ENCODE measurements around the gene WNT11. TPM values are rescaled to one million over a fixed set of nuclear protein-coding genes. Genes with fewer than 3 reads are reported as not detected.

The WNT11 gene
- total RNA-seq, 1 experiment from 2014 or later: not detected

DNA sequence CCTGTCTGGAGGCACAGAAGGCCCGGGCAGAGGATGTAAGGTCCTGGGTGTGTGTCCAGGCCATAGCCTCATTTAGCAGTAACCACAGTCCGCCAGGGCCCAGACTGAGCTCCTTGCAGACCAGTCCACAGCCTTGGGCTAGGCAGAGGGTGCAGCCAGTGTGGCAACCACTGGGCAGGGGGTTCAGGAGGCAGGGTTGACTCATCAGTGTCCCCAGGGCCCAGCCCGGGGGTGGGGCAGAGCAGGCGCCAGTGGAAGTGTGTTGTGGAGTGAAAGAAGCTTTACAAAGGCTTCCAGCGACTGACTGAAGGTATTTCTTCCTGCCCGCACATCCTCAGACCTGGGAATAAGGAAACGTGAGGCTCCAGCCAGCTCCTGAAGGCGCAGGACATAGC lies 27.7 kb upstream of the WNT11 start:
- DNase-seq: no peak
- no peak overlapping the region for H2AK5ac ChIP-seq (ENCODE audit: insufficient read length, low read length)
- H2BK20ac ChIP-seq (ENCODE audit: low read depth, low read length, poor library complexity, severe bottlenecking): no peak overlapping the region
- H3K9ac ChIP-seq (ENCODE audit: extremely low read depth, insufficient read length, low read length): no peak overlapping the region
- H3K23me2 ChIP-seq (ENCODE audit: insufficient read length, low read depth, low read length, poor library complexity, severe bottlenecking): peaks cover 10% of the 10 kb centered on the region
- no peak overlapping the region for H2BK12ac ChIP-seq (ENCODE audit: insufficient read length, low read depth, low read length)
- no peak overlapping the region for H3K56ac ChIP-seq (ENCODE audit: insufficient read length, low read depth, low read length)
- no peak overlapping the region for H4K8ac ChIP-seq (replicated peaks; ENCODE audit: insufficient read length, low read depth, low read length)
- H3K79me1 ChIP-seq (ENCODE audit: insufficient read depth, low read depth, low read length, poor library complexity, severe bottlenecking): no peaks in the 10 kb centered on the region
- H3K23ac ChIP-seq (ENCODE audit: insufficient read length, low read depth, low read length): no peak overlapping the region
- no peak overlapping the region for H3T11ph ChIP-seq (ENCODE audit: low read length)
- no peak overlapping the region for H4K5ac ChIP-seq (ENCODE audit: insufficient read length, low read depth, low read length)
- no peak overlapping the region for H2BK15ac ChIP-seq (ENCODE audit: low read depth, low read length)
- TF ChIP-seq, protein P1, sequence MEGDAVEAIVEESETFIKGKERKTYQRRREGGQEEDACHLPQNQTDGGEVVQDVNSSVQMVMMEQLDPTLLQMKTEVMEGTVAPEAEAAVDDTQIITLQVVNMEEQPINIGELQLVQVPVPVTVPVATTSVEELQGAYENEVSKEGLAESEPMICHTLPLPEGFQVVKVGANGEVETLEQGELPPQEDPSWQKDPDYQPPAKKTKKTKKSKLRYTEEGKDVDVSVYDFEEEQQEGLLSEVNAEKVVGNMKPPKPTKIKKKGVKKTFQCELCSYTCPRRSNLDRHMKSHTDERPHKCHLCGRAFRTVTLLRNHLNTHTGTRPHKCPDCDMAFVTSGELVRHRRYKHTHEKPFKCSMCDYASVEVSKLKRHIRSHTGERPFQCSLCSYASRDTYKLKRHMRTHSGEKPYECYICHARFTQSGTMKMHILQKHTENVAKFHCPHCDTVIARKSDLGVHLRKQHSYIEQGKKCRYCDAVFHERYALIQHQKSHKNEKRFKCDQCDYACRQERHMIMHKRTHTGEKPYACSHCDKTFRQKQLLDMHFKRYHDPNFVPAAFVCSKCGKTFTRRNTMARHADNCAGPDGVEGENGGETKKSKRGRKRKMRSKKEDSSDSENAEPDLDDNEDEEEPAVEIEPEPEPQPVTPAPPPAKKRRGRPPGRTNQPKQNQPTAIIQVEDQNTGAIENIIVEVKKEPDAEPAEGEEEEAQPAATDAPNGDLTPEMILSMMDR (conservative IDR thresholded peaks at IDR 0.05): no peak
- H3K27ac ChIP-seq (ENCODE audit: insufficient read length, low read depth, low read length): no peak overlapping the region
- no peaks in the 10 kb centered on the region; a peak in 1 of 7 replicates for H3K36me3 Mint-ChIP-seq (ENCODE audit: insufficient read depth in 1 of 3, low read depth in 3 of 3)
- no peak overlapping the region for H2AFZ ChIP-seq (ENCODE audit: low read length)
- peaks cover 6 to 7% of the 10 kb centered on the region in 2 experiments; a peak in 2 of 5 replicates for H3K9me3 Mint-ChIP-seq
- H3K4ac ChIP-seq (ENCODE audit: low read depth, low read length): no peak overlapping the region
- no peaks in the 10 kb centered on the region for H3K9me3 ChIP-seq (ENCODE audit: control insufficient read depth, low read depth, low read length)
- H3K4me1 ChIP-seq (ENCODE audit: insufficient read depth, low read length): no peaks in the 10 kb centered on the region
- H3K4me3 Mint-ChIP-seq: peak overlapping the region; percentile 100
- no peak overlapping the region for H3K27ac Mint-ChIP-seq
- peak overlapping the region; percentile 87; the same call in 1 of the 2 replicates for H3K14ac ChIP-seq (ENCODE audit: insufficient read depth, low read length)
- no peak overlapping the region for H2BK5ac ChIP-seq (ENCODE audit: insufficient read length, low read length)
- WGBS (ENCODE audit: extremely low coverage, insufficient read length, low lambda C conversion rate): no CpG with 5 or more reads among the region's 8 CpGs
- no peaks in the 10 kb centered on the region for H3K27me3 ChIP-seq (ENCODE audit: insufficient read depth, low read length)
- peaks cover 9 to 28% of the 10 kb centered on the region in 2 experiments; a peak in 3 of 4 replicates for H3K4me1 Mint-ChIP-seq
- no peak overlapping the region for H4K91ac ChIP-seq (ENCODE audit: insufficient read length, low read depth, low read length)
- H2BK120ac ChIP-seq (ENCODE audit: low read depth, low read length, poor library complexity, severe bottlenecking): no peak overlapping the region
- H4K20me1 ChIP-seq (ENCODE audit: control insufficient read depth, insufficient read depth, insufficient read length): no peaks in the 10 kb centered on the region
- H3K4me2 ChIP-seq (ENCODE audit: insufficient read depth, insufficient read length, low read length): peak overlapping the region; percentile 73
- H3K79me2 ChIP-seq (ENCODE audit: insufficient read depth, low read length): no peaks in the 10 kb centered on the region
- no peak overlapping the region for H3K18ac ChIP-seq (ENCODE audit: insufficient read length, low read depth, low read length)
- peaks cover 22% of the 10 kb centered on the region for H3K27me3 Mint-ChIP-seq (ENCODE audit: low read depth)
